Tibial artery (tissue), 4 donors: ENCODE data around the gene RPL29.

Experiments
- DNase-seq, 2 donors: peaks; one replicate each; pipeline ENCODE4 v3.0.0-alpha.2; 2019
- H3K27ac ChIP-seq, 2 donors: fragments of 200-600 bp; sonication (generic) in 1 of 2; 1 replicate in 1 of 2; 2 replicates in 1 of 2; pipeline ENCODE4 v1.5.1; 2018 to 2019; ENCODE audit warnings: mild to moderate bottlenecking in 1 of 2
- H3K27me3 ChIP-seq, 2 donors: fragments of 200-600 bp; sonication (generic) in 1 of 2; one replicate each; pipeline versions ENCODE4 v1.5.1 to v1.6.0; 2016 to 2019
- H3K36me3 ChIP-seq, 3 donors: fragments of 200-600 bp; sonication (generic) in 2 of 3; one replicate each; pipeline ENCODE4 v1.5.1; 2016 to 2019; ENCODE audit warnings: mild to moderate bottlenecking in 2 of 3
- H3K4me1 ChIP-seq, 4 donors: fragments of 200-600 bp; sonication (generic) in 2 of 4; 1 replicate in 3 of 4; 2 replicates in 1 of 4; pipeline ENCODE4 v1.5.1; 2016 to 2019
- H3K4me3 ChIP-seq, 2 donors: fragments of 200-600 bp; sonication (generic) in 1 of 2; 1 replicate in 1 of 2; 2 replicates in 1 of 2; pipeline ENCODE4 v1.5.1; 2018 to 2019; ENCODE audit warnings: mild to moderate bottlenecking in 2 of 2
- H3K9me3 ChIP-seq, 3 donors: fragments of 200-600 bp; sonication (generic) in 1 of 3; one replicate each; pipeline ENCODE4 v1.5.1; 2016 to 2019
- CTCF ChIP-seq, 2 experiments: fragments of 200-600 bp in 1 of 2; fragments of 450-650 bp in 1 of 2; IDR thresholded peaks; one replicate each; pipeline ENCODE4 v1.5.1; 2017 to 2019; ENCODE audit warnings: antibody characterized with exemption in 2 of 2, mild to moderate bottlenecking in 1 of 2, moderate library complexity in 1 of 2
- intact Hi-C: fragments of 100-400 bp; cut with DNase I; formaldehyde crosslinking; loops from one replicate; pipeline ENCODE4 v1.15.0; 2023; ENCODE audit warnings: low total_unique reads

Gene RPL29

GRCh38 chr3:51977446-51978142 is 18.1 kb downstream of the RPL29 start:
- Histone ChIP-seq H3K27ac (no peak overlapping the region), H3K4me1 (peaks cover 0 to 43% (median 30%) of the 10 kb centered on the region in 4 donors), H3K4me3 (no peak overlapping the region), H3K36me3 (no peaks in the 10 kb centered on the region), H3K9me3 (no peaks in the 10 kb centered on the region), H3K27me3 (no peaks in the 10 kb centered on the region)
- intact Hi-C loops: loop anchor here (10.0 kb wide), 1 partner anchor 1633 kb away; the partner anchor contains the start of genes RASSF1 and ZMYND10
- TF ChIP-seq CTCF (IDR thresholded peaks at IDR 0.05): no peak
- DNase-seq: no peak

GRCh38 chr3:51975852-51976549 is 19.7 kb downstream of the RPL29 start:
- Histone ChIP-seq H3K9me3 (no peaks in the 10 kb centered on the region), H3K36me3 (no peaks in the 10 kb centered on the region), H3K4me1 (peaks cover 0 to 35% (median 22%) of the 10 kb centered on the region in 4 donors), H3K27ac (peak overlapping the region; percentile 95 to 97), H3K27me3 (no peaks in the 10 kb centered on the region), H3K4me3 (peak overlapping the region; percentile 70 to 84)
- intact Hi-C loops: loop anchor here (10.0 kb wide), 1 partner anchor 1631 kb away; the partner anchor contains the start of genes RASSF1 and ZMYND10
- DNase-seq: peak; percentile 81 to 90
- TF ChIP-seq CTCF (IDR thresholded peaks at IDR 0.05): no peak

- H3K36me3 ChIP-seq: no peaks in the 10 kb centered on the region
- H3K27me3 ChIP-seq: no peaks in the 10 kb centered on the region
- peak within 1 kb of the TSS; percentile 70 to 84 for H3K4me3 ChIP-seq
- DNase-seq: peak; percentile 56 to 86
- intact Hi-C loops: loop anchor here (10.0 kb wide), 1 partner anchor 1630 kb away; the partner anchor contains the start of genes RASSF1 and ZMYND10
- peak within 1 kb of the TSS; percentile 95 to 97 for H3K27ac ChIP-seq
- TF ChIP-seq CTCF (IDR thresholded peaks at IDR 0.05): no peak
- no peaks in the 10 kb centered on the region for H3K9me3 ChIP-seq
- H3K4me1 ChIP-seq: peaks cover 0 to 39% (median 22%) of the 10 kb centered on the region in 4 donors
Measured at GRCh38 chr3:51974963-51975851, 20.5 kb downstream of the RPL29 start, which contains the start of gene ABHD14A. ABHD14A (plus strand) TSS chr3:51975064; CDS start chr3:51975136, 72 bp downstream.

- Histone ChIP-seq H3K27me3 (no peaks in the 10 kb centered on the region), H3K36me3 (no peaks in the 10 kb centered on the region), H3K4me1 (peaks cover 0 to 39% (median 22%) of the 10 kb centered on the region in 4 donors), H3K27ac (peak overlapping the region; percentile 95 to 97), H3K9me3 (no peaks in the 10 kb centered on the region), H3K4me3 (peak overlapping the region; percentile 70 to 84)
- peak in 1 of 2 experiments; percentile 3 for TF ChIP-seq CTCF (IDR thresholded peaks at IDR 0.05)
- intact Hi-C loops: loop anchor here (10.0 kb wide), 1 partner anchor 1630 kb away; the partner anchor contains the start of genes RASSF1 and ZMYND10
- peak in 1 of 2 donors; percentile 39 for DNase-seq
Measured at GRCh38 chr3:51974277-51974962, 21.3 kb downstream of the RPL29 start.
